ENCODE measurements around the gene PTPN23. TPM values are rescaled to one million over a fixed set of nuclear protein-coding genes. Genes with fewer than 3 reads are reported as not detected.

The PTPN23 gene
- total and polyA plus RNA-seq, 2 experiments from 2014 or later = 17.1 to 18.7 TPM

DNA sequence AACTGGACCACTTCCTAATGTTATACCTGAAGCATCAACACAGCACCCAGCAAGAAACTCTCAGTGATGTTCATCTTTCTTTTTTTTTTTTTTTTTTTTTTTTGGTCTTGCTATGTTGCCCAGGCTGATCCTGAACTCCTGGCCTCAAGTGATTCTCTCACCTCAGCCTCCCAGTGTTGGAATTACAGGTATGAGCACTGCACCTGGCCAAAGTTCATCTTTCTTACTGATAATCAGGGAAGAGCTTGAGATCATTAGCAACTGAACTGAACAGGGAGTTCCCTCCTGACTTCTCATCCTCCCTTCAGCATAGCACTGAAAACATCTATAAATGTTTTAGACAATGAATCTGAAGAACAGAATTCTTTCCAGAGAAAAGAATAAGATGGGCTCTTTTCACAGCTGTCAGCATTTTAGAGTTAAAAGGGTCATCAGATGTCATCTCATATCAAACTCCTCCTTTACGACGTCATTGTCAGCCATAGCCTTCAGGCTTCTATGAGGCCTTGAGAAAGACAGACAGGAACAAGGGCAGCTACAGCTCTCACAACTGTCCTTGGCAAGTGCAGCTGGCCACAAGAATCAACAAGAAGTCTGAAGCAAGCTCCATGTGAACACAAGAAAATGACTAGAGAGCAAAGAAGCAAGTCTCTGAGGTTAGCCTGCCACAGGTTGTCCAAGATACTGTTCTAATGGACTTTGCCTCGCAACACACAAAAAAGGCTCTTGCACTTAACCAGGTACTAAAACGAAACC, 61.2 kb downstream of the PTPN23 start:
- H3K9me3 ChIP-seq (ENCODE audit: low read depth) = no peaks in the 10 kb centered on the region
- H3K27me3 ChIP-seq = no peaks in the 10 kb centered on the region
- H3K27ac ChIP-seq = peak overlapping the region; percentile 93
- no peak for DNase-seq (ENCODE audit: low read depth in 1 of 2, low spot score in 1 of 2)
- H3K36me3 ChIP-seq = peaks cover 14% of the 10 kb centered on the region
- peaks cover 23% of the 10 kb centered on the region for H3K4me1 ChIP-seq (ENCODE audit: low read depth)
- TF ChIP-seq CTCF (IDR thresholded peaks at IDR 0.05; ENCODE audit: low read depth, low read length) = no peak
- H3K4me3 ChIP-seq = no peak overlapping the region

DNA sequence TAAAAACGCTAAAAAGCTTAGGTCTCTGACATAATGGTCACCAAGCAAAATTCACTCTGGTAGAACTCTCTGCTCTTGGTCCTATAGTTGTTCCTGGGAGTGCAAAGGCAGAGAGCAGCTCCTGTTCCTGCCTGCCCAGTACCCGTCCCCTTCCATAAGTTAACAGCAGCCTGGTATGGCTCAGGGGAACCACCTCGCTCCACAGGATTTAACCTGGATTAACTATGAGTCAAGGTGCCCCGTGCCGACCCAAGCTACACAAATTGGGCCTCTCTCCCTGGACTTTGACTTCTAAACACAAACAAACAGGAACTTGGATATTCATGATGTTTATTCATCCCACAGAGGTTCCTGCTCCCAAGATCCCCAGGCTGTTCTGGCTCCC, 62.8 kb downstream of the PTPN23 start:
- Histone ChIP-seq H3K27ac (peak overlapping the region; percentile 93), H3K4me1 (ENCODE audit: low read depth) (peaks cover 23% of the 10 kb centered on the region), H3K9me3 (ENCODE audit: low read depth) (no peaks in the 10 kb centered on the region), H3K27me3 (no peaks in the 10 kb centered on the region), H3K36me3 (peaks cover 11% of the 10 kb centered on the region), H3K4me3 (no peak overlapping the region)
- DNase-seq (ENCODE audit: low read depth in 1 of 2, low spot score in 1 of 2) = no peak
- TF ChIP-seq CTCF (IDR thresholded peaks at IDR 0.05; ENCODE audit: low read depth, low read length) = no peak

DNA sequence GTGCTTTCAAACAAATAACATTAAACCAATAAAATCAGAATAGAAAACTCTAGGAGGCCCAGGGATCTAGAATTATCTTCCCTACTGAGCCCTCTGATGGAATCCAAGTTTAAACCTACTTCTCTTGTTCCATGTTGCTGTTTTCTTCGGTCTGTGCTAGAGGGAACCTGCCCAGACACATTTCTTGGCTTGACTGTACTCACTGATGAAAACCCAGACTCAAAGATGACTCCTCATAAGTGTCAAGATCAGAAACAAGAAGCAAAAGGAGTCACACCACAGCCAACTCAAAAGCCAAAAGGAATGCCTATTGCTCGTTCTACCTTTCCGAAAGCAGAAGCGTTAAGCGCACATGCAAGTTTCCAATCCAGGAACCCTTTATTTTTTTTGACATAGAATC, 63.3 kb downstream of the PTPN23 start:
- no peaks in the 10 kb centered on the region for H3K27me3 ChIP-seq
- H3K36me3 ChIP-seq = peaks cover 11% of the 10 kb centered on the region
- H3K9me3 ChIP-seq (ENCODE audit: low read depth) = no peaks in the 10 kb centered on the region
- no peak for TF ChIP-seq CTCF (IDR thresholded peaks at IDR 0.05; ENCODE audit: low read depth, low read length)
- peaks cover 23% of the 10 kb centered on the region for H3K4me1 ChIP-seq (ENCODE audit: low read depth)
- H3K4me3 ChIP-seq = no peak overlapping the region
- no peak for DNase-seq (ENCODE audit: low read depth in 1 of 2, low spot score in 1 of 2)
- H3K27ac ChIP-seq = peak overlapping the region; percentile 93

DNA sequence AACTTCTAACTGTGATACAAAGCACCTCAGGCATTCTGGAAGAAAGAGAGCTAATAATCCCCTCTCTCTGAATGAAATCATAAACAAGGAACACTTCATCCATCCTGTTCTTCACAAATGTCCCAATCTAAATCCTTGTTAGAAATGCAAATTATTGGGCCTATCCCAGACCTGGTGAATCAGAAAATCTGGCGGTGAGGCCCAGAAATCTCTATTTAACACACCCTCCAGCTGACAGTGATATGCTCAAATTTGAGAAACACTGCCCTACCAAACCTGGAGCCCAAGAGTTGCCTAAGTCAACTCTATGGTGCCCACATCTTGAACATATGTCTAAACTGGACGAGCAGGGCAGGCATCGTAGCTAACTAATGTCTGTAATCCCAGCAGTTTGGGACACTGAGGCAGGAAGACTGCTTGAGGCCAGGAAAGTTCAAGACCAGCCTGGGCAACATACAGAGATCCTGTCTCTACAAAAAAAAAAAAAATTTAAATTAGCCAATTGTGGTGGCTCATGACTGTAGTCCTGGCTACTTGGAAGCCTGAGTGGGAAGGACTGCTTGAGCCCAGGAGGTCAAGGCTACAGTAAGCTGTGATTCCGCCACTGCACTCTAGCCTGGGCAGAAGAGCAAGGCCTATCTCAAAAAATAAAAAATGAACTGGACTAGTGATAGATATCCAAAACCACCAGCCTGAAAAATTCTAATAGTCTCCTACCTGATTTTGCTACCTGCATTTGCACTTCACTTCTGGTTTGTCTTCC, 71.8 kb downstream of the PTPN23 start:
- Histone ChIP-seq H3K27ac (no peak overlapping the region), H3K36me3 (no peaks in the 10 kb centered on the region), H3K4me3 (no peak overlapping the region), H3K27me3 (no peaks in the 10 kb centered on the region), H3K4me1 (ENCODE audit: low read depth) (no peaks in the 10 kb centered on the region), H3K9me3 (ENCODE audit: low read depth) (no peaks in the 10 kb centered on the region)
- TF ChIP-seq CTCF (IDR thresholded peaks at IDR 0.05; ENCODE audit: low read depth, low read length) = no peak
- DNase-seq (ENCODE audit: low read depth in 1 of 2, low spot score in 1 of 2) = no peak

DNA sequence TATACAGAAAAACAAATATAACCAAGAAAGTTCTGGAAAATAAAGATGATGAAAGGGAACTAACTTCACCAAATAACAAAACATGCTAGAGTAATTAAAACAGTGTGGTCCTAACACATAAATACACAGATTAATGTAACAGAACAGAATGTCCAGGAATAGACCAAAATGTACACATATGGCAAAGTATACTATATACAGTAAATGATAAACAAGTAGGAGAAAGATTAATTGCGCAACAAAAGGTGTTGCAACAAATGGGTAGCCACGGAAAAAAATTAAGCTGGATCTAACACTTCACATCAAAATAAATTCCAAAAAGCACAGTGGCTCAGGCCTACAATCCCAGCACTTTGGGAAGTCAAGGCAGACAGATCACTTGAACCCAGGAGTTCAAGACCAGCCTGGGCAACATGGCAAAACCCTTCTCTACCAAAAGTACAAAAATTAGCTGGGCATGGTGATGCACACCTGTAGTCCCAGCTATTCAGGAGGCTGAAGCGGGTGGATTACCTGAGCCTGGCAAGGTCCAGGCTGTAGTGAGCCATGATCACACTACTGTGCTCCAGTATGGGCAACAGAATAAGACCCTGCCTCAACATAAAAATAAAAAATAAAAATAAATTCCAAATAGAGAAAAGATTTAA, 75.1 kb downstream of the PTPN23 start:
- H3K4me3 ChIP-seq = no peak overlapping the region
- DNase-seq (ENCODE audit: low read depth in 1 of 2, low spot score in 1 of 2) = peak in 1 of 2 donors; percentile 64
- H3K36me3 ChIP-seq = no peaks in the 10 kb centered on the region
- TF ChIP-seq CTCF (IDR thresholded peaks at IDR 0.05; ENCODE audit: low read depth, low read length) = no peak
- H3K27ac ChIP-seq = no peak overlapping the region
- no peaks in the 10 kb centered on the region for H3K27me3 ChIP-seq
- H3K4me1 ChIP-seq (ENCODE audit: low read depth) = no peaks in the 10 kb centered on the region
- no peaks in the 10 kb centered on the region for H3K9me3 ChIP-seq (ENCODE audit: low read depth)

All from cardiac muscle cell (in vitro differentiated cells and primary cell).